Stimulated activated CD4-positive, alpha-beta T cell treated with anti-CD3 and anti-CD28 coated beads, Interleukin-12 subunit alpha, Interleukin-12 subunit beta, amount 100 ng/mL, for 4 hours (primary cell): ENCODE results near the gene MTG2.

Experiments used
- DNase-seq: peaks from one replicate; pipeline ENCODE4 v3.0.0-alpha.2; 2020

Gene MTG2

GRCh38 chr20:62163986-62164762 lies 18.7 kb upstream of the MTG2 start:
- DNase-seq, result no peak

GRCh38 chr20:62164879-62165761 lies 17.7 kb upstream of the MTG2 start:
- no peak for DNase-seq

GRCh38 chr20:62165762-62166399 lies 16.9 kb upstream of the MTG2 start:
- DNase-seq, result no peak

GRCh38 chr20:62167474-62167873 lies 15.4 kb upstream of the MTG2 start:
- DNase-seq, result no peak

GRCh38 chr20:62168061-62168460 lies 14.8 kb upstream of the MTG2 start:
- no peak for DNase-seq

GRCh38 chr20:62168890-62169435 lies 13.9 kb upstream of the MTG2 start:
- DNase-seq, result no peak

GRCh38 chr20:62170536-62170935 lies 12.3 kb upstream of the MTG2 start:
- DNase-seq, result no peak

GRCh38 chr20:62171245-62171644 lies 11.6 kb upstream of the MTG2 start:
- no peak for DNase-seq

- DNase-seq, result no peak
Measured at GRCh38 chr20:62172666-62173065, 10.2 kb upstream of the MTG2 start.

- DNase-seq, result no peak
Measured at GRCh38 chr20:62174021-62174804, 8.6 kb upstream of the MTG2 start.

- no peak for DNase-seq
Measured at GRCh38 chr20:62174870-62175624, 7.8 kb upstream of the MTG2 start.

GRCh38 chr20:62175711-62176110 lies 7.1 kb upstream of the MTG2 start:
- no peak for DNase-seq

GRCh38 chr20:62176866-62177265 lies 6.0 kb upstream of the MTG2 start:
- DNase-seq, result no peak

GRCh38 chr20:62177307-62177706 lies 5.5 kb upstream of the MTG2 start:
- DNase-seq, result no peak

- DNase-seq, result no peak
Measured at GRCh38 chr20:62178316-62179161, 4.3 kb upstream of the MTG2 start.

- no peak for DNase-seq
Measured at GRCh38 chr20:62179162-62179504, 3.7 kb upstream of the MTG2 start.

- DNase-seq, result no peak
Measured at GRCh38 chr20:62181808-62182207, 1.0 kb upstream of the MTG2 start.

- no peak for DNase-seq
Measured at GRCh38 chr20:62183426-62184142, 756 bp downstream of the MTG2 start.

- no peak for DNase-seq
Measured at GRCh38 chr20:62186096-62186426, 3.2 kb downstream of the MTG2 start.
